ENCODE data around the gene PTPRM.
"Not testable (repeated sequence)": the region's sequence is repeated elsewhere in the genome, so short reads cannot be mapped to it uniquely, and the experiment has no call there.

Gene PTPRM

DNA sequence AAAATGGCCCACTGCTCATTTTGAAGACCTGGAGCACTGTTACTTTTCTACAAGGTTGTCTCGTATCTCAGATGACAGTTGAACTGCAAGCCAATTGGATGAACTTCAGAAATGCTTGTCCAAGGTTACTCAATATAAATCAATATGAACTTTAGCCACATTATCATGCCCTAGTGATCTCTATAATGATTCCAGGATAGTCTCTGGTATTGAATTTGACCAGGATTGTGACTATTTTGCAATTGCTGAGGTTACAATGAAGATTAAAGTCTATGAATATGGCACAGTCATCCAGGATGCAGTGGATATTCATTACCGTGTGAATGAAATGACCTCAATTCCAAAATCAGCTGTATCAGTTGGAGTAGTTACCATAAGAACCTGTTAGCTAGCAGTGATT is 846.1 kb downstream of the PTPRM start:
- DNase-seq = no peak

DNA sequence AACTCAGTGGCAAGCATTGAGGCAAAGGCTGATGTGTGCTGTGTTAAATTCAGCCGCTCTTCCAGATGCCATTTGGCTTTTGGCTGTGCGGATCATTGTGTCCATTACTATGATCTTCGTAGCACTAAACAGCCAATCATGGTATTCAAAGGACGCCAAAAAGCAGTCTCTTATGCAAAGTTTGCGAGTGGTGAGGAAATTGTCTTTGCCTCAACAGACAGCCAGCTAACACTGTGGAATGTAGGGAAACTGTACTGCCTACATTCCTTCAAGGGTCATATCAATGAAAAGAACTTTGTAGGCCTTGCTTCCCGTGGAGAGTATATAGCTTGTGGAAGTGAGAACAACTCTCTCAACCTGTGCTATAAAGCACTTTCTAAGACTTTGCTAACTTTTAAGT is 846.6 kb downstream of the PTPRM start:
- DNase-seq = no peak

DNA sequence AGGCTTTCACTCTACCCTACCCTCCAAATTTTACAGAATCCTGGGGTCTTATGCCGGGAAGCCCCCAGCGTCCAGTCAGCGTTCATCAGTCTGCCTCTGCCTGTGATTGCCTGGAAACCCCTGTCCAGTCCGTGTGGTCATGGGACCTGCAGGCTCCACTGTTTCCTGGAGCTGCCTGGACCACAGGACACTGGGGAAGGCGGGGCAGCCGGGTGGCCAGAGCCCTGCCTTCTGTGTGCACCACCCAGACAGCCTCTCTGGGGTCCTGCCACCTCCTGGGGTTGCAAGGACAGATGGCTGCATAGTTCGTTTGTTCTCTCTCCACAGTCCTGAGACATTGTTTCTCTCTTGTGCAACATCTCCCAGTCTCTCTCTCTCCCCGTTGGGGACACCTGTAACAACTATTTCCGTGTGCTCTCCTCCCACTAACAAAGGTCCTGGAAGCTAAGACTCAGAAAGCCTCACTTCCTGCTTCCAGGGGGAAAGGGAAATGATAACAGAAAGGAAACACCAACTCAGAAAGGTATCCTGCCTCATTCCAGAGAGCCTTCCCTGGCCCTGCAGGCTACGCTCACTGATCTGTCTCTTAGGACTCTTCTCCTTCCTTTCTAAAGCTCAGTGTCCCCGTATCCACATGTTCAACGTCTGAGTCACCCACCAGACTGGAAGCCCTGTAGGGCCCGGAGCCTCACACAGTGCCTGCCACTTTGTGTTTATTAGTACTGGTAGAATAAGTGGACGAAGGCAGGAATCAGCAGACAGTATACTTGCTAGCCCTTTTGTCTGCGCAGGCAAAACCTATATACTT is 849.3 kb downstream of the PTPRM start:
- no peak for DNase-seq

DNA sequence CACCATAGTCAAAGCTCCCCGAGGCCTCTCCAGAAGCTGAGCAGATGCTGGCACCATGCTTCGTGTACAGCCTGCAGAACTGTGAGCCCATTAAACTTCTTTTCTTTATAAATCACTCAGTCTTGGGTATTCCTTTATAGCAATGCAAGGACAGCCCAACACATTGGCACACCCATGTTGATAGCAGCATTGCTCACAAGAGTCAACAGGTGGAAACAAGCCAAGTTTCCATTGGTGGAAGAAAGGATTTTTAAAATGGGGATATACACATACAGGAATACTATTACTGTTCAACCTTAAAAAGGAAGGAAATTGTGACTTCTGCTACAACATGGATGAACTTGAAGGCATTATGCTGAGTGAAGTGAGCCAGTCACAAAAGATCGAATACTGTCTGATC is 855.3 kb downstream of the PTPRM start:
- DNase-seq = no peak

DNA sequence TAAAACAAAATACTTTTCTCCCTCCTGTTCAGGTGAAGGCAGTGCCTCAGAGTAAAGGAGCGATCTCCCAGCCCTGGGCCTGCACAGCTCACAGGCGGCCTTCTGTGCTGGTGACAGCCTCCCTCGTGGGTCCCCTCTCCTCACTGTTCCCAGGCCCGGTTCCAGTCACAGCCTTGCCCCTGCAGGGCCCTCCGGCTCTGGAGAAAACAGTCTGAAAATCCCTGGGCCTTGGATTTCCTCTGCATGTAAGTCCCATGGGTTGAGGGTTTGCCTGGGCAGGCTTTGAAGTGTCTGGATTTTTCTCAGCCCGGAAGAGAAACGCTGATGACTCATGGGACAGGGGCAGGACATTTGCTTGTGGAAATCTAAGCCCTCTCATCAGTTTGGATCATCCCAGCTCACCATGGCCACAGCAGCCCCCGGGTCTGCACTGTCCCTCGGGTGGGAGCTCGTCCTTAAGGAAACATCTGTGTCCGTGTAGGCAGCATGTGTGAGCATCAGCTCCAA is 856.0 kb downstream of the PTPRM start:
- no peak for DNase-seq

DNA sequence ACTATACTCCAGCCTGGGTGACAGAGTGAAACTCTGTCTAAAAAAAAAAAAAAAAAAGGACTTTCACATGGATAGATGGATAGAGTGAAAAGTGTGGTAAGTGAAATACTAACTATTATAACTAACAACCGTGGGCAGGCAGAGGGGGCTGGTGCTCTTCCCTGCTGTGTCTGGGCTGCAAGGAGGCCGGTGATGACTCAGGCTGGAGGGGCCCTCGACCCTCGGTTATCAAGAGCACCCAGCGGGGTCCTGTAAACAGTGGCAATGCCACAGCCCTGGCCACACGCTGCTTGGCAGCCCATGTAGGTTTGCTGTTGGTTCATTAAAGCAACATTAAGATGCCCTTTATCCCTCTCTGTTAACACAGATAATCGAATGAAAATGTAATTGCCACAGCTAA is 857.4 kb downstream of the PTPRM start:
- no peak for DNase-seq

DNA sequence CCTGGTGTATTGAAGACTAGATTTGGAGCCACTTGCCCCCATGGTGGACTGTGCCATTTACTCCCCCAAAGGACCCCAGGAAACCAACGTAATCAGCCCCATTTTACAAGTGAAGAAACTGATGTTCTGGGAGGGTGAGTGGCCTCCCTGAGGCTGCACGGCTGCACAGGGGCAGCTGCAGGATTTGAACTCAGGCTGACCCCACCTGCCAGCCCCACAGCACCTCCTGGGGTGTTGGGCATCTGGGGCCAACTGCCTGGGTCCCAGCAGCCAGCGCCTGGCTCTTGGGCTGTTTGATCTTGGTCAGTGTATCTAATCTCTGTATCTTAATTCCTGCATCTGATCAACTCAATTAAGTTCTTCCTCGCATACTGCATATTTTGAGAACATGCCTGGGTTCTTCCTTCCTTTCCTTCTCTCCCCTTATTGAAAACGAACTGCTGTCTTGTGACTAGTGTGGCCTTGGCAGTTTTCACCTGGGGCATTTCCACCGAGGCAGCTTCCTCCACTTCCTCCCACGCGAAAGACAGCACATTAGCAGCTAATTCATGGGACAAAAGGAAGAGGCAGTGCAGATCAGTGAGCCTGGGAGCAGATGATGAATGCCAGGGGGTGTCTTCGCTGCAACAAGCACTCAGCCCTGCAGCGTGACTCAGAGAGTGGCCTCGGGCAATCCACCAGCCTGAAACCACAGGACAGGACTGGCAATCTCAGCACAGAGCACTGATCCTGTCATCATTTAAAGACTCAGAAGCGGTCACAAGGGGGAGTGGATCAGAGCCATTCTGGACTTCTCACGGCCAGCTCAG is 858.0 kb downstream of the PTPRM start:
- DNase-seq = no peak

DNA sequence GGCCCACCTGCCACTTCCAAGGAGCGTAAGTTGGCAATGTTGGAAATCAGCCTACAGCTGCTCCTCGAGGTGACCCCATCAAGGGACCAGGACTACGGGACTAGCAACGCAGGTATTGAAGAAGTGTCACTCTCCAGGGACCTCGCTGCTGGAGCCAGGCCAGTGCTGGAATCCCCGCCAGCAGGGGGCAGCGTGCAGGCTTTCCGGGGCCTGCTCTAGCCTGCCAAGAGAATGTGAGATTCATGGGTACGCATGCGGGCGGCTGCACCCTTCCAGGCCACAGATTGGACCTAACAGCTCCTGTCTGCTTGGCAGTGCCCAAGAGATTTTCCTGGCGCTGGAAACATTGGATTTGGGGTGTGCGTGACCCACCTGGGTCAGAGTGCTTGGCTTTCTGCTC is 859.3 kb downstream of the PTPRM start:
- no peak for DNase-seq

DNA sequence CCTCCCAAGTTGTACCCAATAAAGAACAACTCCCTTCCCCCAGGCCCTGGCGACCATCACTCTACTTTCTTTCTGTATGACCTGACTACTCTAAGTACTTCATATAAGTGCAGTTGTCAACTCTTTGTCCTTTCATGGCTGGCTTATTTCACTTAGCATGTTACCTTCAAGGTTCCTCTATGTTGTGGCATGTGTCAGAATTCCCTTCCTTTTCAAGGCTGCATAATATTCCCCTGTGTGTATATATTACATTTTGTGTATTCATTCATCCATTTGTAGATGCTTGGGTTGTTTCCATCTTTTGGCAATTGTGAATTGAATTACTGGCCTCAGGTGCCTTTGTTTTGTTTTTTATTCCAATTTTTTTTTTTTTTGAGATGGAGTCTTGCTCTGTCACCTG is 860.2 kb downstream of the PTPRM start:
- DNase-seq = no peak

DNA sequence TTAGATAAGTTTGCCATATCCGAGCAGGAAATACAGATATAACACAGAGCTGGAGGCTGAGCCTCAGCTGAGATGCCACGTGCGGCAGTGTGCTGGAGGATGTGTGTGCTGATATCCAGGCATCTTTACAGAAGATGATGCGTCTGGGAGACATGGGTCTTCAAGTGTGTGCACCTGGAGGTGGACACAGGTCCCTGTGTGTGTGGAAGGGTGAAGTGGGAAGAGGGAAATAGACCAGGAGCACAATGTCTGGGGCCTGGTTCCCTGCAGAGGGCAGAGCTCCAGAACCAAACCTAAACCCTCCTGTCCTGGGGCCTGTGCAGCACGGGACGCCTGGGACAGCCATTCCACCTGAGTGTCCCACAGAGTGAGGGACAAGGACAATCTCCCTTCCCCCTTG is 861.8 kb downstream of the PTPRM start:
- no peak for DNase-seq

DNA sequence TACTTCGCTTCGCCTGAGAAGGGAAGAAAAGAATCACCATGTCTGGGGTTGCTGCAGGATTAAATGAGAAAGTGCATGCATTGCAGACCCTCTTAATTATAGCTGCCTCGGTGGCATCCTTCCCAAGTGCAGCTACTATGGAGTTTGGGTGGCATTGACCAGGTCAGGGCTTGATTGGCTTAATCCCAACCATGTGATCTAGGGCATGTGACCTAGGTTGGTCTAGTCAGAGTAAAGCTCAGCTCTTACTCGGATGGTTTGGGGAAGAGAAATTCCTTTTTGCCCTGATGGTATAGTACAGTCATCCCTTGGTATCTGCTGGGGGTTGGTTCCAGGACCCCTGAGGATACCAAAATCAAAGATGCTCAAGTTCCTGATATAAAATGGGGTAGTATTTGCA is 863.9 kb downstream of the PTPRM start:
- no peak for DNase-seq

DNA sequence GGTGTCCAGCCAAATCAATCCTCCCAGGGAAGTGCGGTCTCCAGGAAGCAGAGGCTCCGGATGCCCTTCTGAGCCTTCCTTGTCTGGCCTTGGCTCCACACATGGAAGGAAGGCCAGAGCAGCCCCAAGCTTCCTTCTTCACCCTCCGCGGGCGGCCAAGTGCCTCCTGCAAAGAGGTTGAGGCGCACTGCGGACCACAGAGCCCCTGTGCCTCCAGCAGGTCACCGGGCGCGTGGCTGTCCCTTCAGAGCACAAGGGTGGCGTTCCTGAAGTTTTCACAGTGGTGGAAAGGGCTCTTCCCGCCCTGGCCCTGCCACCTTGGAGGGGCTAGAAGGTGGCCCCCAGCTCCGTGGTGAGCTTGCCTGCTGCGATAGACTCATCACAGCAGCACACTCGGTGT is 866.2 kb downstream of the PTPRM start:
- DNase-seq = no peak

DNA sequence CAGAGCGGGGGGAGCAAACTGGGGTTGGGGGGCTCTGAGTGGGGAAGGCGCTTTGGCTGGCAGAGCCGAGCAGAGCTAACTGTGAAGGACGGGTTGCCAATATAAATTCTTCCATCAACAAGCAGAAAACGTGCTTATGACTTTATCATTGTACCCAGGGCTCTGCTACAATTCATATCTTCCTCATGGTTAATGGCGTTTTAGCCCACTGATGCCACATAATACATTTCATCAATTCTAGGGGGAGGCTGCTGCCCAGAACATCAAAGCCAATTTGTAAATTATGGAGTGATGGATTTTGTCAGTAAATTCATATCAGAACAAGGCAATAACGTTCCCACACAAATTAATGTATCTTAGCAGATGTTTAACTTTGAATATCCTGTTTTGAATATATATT is 866.7 kb downstream of the PTPRM start:
- DNase-seq = no peak

DNA sequence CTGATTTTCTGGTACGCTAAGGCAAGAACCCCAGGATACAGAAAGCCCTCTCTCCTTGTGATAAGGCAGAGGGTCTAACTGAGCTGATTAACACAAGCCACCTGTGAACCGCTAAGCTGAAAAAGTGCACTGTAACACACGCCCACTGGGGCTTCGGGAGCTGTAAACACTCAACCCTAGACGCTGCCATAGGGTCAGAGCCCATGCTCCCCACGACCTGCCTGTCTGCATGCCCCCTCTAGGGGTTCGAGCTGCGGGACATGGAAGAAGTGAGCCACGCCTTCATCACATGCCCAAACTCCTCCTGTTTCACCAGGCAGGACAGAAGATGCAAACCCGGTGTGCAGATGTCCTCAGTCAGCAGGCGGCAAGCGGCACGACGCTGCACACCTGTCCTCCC is 868.3 kb downstream of the PTPRM start:
- DNase-seq = no peak

DNA sequence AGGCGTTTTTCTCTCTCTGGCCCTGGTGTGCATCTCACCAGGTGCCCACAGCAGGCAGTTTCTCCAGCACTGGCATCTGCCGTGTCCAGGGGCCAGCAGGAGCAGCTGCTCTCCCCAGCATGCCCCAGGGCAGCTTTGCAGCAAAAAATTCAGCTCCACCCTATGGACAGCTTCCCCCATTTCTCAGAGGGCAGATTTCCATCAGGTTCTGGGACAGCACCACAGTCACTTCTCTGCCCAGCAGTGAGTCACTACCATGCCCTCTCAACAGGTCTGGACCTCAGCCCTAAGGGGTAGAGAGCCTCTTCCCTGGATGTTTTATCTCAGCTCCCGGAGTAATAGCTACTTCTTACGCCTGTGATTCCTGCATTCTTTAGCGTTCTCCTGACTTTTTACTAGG is 871.9 kb downstream of the PTPRM start:
- no peak for DNase-seq

DNA sequence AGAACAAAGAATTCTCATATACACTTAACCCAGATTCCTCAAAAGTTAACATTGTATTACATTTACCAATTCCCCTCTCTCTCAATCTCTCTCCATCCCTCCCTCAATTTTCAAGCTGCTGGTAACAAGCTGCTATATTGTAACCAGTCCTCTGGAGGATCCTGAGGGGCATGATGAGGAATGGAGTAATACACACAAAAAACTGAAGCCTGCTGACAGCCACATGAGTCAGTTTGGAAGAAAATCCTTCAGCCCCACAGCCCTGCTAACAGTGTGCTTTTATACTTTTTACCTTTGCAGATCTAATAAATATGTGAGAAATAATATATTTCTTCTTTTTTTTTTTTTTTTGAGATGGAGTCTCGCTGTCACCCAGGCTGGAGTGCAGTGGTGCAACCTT is 876.4 kb downstream of the PTPRM start:
- DNase-seq = no peak

DNA sequence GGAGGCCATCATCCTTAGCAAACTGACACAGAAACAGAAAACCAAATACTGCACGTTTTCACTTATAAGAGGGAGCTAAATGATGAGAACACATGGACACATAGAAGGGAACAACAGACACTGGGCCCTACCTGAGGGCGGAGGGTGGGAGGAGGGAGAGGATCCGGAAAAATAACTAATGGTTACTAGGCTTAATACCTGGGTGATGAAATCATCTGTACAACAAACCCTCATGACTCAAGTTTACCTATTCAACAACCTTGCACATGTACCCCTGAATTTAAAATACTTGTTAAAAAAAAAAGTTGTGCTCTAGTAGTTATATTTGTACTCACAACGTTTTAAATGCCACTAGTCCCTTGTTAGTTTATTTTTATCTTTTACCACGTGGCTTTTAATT is 879.8 kb downstream of the PTPRM start:
- DNase-seq = not testable (repeated sequence)

DNA sequence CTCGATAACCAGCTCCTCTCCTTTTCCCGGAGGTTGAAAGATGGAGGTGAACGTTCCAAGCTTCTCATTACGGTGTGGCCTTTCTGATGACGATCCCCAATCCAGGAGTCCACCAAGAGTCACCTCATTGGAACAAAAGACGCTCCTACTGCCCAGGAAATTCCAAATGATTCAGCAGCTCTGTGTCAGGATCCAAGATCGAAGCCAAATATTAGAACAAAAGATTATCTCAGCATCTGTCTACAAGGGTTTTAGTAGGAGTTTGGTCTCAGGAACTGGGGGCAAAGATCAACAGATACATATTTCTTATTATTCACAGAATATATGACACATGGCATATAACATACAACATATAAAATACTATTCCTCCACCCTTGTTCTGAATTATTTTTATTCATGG is 881.0 kb downstream of the PTPRM start:
- DNase-seq = no peak

DNA sequence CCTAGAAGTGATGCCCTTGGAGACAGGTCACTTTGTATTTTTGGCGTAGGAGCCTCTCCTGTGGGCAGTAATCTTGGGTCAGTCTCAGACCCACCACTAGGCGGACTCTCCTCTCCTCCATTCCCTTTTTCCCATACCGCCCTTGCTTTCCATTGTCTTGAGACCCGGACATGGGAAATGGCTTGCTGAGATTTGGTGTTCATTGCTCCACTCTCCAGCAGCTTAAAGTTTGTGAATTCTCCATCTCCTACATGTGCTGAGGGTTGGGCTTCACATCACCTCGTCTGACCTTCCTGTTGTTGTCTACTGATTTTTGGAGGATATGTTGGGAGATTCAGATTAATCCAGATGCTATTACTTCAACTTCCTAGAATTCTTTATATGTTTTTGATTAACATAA is 882.9 kb downstream of the PTPRM start:
- DNase-seq = no peak

DNA sequence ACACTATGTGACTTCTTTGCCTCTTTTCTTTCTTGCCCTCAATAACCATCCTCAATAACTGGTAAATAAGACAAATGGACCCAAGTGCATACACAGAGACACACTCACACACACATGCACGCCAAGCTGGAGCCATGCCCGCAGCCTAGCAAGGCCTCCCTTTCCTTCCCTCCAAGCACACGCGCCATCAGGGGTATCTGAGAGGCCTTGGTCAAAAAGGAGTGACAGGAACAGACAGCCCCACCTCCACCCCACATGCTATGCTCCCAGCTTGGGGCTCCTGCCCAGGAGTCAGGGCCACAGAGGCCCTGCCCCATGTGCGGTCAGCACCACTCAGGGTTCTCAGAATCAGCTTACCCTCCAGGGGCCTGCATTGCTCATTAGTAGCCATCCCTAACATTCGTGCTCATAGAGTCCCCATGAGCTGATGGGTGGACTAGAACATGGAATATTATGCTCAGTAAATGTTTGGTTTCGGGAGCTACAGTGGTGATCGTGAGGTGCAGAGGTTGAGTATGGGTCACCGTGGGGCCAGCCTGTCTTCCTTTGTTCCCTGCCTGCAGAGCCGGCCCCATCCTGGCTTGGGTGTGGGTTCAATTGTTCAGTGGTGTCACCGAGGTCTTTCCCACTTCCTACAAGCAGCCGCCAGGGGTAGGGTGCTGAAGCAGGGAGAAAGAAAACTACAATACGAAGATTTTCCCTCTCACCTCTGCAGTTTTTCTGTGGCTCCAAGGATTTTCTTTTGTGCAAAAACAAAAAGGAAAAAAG is 884.0 kb downstream of the PTPRM start:
- DNase-seq = no peak

DNA sequence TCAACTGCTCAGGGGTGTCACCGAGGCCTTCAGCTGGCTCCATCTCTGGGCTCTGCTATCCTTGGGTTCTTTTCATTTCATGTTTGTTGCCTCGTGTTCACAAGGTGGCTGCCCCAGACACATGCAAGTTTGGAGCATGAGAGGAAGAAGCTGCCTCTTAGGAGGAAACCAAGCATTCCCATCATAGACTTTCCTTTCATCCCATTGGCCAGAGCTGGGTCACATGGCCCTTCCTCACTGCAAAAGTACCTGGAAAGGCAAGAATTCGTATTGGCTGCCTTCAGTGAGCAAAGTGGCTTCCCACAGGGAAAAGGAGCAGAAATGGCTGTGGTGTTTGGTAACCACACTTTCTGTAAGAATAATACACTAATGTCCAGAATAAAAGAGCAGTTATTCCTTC is 886.4 kb downstream of the PTPRM start:
- no peak for DNase-seq

DNA sequence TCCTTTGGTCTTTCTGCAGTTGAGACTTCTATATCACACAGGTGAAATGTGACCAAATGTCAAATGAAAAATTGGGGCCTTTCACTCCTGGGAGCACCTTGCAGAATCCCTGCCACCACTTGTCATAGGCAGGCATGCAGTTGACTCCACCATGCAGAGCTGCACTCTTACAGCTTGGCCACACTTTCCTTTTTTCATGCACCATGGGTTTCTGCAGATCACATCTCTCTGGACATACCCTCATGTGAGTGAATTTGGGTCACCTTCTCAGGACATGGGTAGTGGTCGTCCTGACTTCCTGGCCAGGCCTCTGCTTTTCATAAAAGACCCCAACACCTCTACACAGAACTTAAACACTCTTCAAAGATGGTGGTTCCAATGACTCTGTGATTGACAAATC is 887.0 kb downstream of the PTPRM start:
- DNase-seq = no peak
